Right lobe of liver (tissue), 4 donors: ENCODE data around the gene ADGRB3.

Source experiments
- CTCF ChIP-seq, 4 donors: fragments of 200-600 bp in 3 of 4; fragments of 450-650 bp in 1 of 4; IDR thresholded peaks; one replicate each; pipeline versions ENCODE4 v1.5.1 to v1.8.0; 2016 to 2022; ENCODE audit warnings: antibody characterized with exemption in 4 of 4, mild to moderate bottlenecking in 2 of 4
- POLR2A ChIP-seq: fragments of 450-650 bp; IDR thresholded peaks from one replicate; pipeline ENCODE4 v1.6.1; 2017; ENCODE audit warnings: antibody characterized with exemption, mild to moderate bottlenecking
- donor health status: DM: no; HTN: no; CAD: no.
- donor health status: DM: no; HTN: no; CAD: no.
- donor health status: DM: no; HTN: yes; CAD: no.

- no peak for TF ChIP-seq CTCF (IDR thresholded peaks at IDR 0.05)
- no peak for TF ChIP-seq POLR2A
These were observed 503.1 kb downstream of the ADGRB3 start for GRCh38 chr6:69138148-69138547.
